ENCODE measurements around the gene ADAMTS7.

ADAMTS7 gene

GRCh38 chr15:78718837-78719236 is 92.4 kb downstream of the ADAMTS7 start:
- no peak for DNase-seq (ENCODE audit: low read depth)

GRCh38 chr15:78717956-78718656 is 93.2 kb downstream of the ADAMTS7 start:
- DNase-seq (ENCODE audit: low read depth): no peak

- DNase-seq (ENCODE audit: low read depth): no peak
Observed at GRCh38 chr15:78716651-78717050, 94.6 kb downstream of the ADAMTS7 start.

GRCh38 chr15:78715930-78716329 is 95.3 kb downstream of the ADAMTS7 start:
- DNase-seq (ENCODE audit: low read depth): no peak

GRCh38 chr15:78715434-78715833 is 95.8 kb downstream of the ADAMTS7 start:
- no peak for DNase-seq (ENCODE audit: low read depth)

- no peak for DNase-seq (ENCODE audit: low read depth)
Observed at GRCh38 chr15:78714890-78715289, 96.4 kb downstream of the ADAMTS7 start.

GRCh38 chr15:78712797-78713515 is 98.3 kb downstream of the ADAMTS7 start:
- no peak for DNase-seq (ENCODE audit: low read depth)

- DNase-seq (ENCODE audit: low read depth): no peak
Observed at GRCh38 chr15:78711638-78712037, 99.6 kb downstream of the ADAMTS7 start.

GRCh38 chr15:78709263-78709882 is 101.9 kb downstream of the ADAMTS7 start:
- DNase-seq (ENCODE audit: low read depth): peak; percentile 47

All from activated T-helper 9 cell treated with anti-CD3 and anti-CD28 coated beads, Interleukin-2, amount 50 U/mL, for 16 hours (primary cell).